Eye (tissue), 1 donor: Measurements from ENCODE around the gene MVD.
"Not testable (repeated sequence)": the region's sequence is repeated elsewhere in the genome, so short reads cannot be mapped to it uniquely, and the experiment has no call there.

Experiments used
- DNase-seq: peaks from one replicate; pipeline ENCODE4 v3.0.0-alpha.2; 2015

The MVD gene

GRCh38 chr16:88619859-88620815, 42.8 kb downstream of the MVD start:
- no peak for DNase-seq

DNA sequence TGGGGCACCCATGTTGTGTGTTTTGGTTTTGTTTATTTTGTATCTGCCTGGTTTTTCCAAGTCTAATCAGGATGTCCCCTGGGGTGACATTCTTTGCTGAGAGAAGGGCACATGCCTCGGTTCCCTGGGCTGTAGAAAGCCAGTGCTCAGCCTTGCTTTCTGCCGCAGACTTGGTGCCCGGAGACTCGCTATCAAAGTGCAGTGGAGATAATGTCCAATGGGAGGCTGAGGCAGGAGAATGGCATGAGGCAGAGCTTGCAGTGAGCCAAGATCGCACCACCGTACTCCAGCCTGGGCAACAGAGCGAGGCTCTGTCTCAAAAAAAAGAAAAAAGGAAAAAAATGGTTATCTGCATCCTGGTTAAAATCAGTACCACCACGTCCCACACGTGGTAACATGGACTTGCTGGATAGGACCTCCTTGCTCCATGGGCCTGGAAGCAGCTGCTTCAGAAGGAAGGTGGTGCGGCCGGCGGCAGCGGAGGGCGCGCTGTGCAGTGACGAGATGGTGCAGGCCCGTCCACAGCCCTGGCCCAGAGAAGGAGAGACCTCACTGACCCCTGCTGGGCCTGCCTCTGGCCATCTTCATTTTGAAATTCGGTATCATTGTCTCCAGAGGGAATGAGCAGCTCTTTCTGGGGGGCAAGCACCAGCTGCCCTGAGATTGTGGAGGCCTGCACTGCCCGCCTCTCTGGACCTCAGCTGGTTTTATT, 43.8 kb downstream of the MVD start:
- DNase-seq = no peak

- DNase-seq = no peak
Measured at GRCh38 chr16:88618182-88618955, 44.5 kb downstream of the MVD start.

GRCh38 chr16:88617268-88618031, 45.4 kb downstream of the MVD start:
- DNase-seq = no peak

- no peak for DNase-seq
Measured at GRCh38 chr16:88616736-88617135, 46.2 kb downstream of the MVD start.

DNA sequence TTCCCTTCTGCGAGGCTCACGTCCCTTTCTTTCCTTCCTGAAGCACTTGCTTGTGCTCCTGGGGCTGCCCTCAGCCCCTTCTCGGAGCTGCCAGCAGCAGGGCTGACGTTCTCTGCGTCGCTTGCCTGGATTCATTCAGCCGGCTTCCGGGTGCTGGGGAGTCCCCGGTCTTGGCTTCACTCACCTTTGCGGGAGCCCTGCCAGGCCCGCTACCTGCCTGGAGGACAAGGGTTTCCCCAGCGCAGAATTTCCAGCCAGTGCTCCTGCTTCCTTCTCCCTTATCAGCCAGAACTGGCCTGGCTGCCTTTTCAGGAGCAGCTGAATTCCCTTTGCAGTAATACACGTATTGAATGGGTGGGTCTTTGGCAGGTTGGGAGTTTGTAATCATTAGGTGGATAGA, 46.6 kb downstream of the MVD start:
- DNase-seq = no peak

DNA sequence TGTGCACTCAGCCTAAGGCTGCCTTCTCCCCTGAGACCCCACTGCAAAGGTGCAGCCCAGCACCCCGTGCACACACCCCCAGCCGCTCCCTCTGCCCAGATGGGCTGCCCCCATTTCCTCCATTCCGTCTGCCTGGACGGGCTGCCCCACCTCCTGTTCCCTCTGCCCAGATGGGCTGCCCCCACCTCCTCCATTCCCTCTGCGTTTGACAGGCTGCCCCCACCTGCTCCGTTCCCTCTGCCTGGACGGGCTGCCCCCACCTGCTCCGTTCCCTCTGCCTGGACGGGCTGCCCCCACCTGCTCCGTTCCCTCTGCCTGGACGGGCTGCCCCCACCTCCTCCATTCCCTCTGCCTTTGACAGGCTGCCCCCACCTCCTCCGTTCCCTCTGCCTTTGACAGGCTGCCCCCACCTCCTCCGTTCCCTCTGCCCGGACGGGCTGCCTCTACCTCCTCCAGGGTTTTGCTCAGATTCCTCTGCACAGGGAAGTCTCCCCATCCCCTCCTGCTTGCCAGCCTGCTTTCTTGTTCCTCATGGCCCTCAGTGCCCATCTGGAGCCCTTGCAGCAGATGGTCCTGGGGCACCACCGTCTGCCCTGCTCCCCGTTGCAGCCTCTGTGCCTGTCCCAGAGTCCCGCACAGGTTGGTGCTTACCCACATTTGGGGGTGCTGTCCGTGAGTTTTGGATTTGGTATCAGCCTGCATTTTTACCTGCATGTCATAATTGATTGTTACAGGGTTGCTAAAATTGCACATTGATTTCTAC, 47.9 kb downstream of the MVD start:
- no peak for DNase-seq

- DNase-seq = no peak
Measured at GRCh38 chr16:88613911-88614817, 48.7 kb downstream of the MVD start.

GRCh38 chr16:88613293-88613692, 49.6 kb downstream of the MVD start:
- DNase-seq = no peak

- peak; percentile 88 for DNase-seq
Measured at GRCh38 chr16:88610909-88611812, 51.7 kb downstream of the MVD start.

GRCh38 chr16:88610080-88610479, 52.8 kb downstream of the MVD start:
- DNase-seq = peak; percentile 11

GRCh38 chr16:88609426-88609825, 53.5 kb downstream of the MVD start:
- DNase-seq = not testable (repeated sequence)

DNA sequence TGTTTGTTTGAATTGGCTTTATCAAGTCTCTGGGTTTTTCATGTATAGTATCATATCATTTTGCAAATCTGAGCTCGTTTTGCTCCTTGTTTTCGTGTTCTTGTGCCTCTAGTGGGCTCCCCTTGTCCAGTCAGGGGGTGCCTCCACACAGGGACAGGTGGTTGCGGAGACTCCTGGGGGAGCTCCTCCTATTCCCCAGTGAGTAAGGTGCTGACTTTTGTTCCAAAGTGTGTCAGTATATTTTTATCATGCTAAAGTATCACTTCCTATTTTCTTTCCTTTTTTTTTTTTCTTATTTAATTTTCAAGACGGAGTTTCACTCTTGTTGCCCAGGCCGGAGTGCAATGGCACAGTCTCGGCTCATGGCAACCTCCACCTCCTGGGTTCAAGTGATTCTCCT, 54.8 kb downstream of the MVD start:
- no peak for DNase-seq

DNA sequence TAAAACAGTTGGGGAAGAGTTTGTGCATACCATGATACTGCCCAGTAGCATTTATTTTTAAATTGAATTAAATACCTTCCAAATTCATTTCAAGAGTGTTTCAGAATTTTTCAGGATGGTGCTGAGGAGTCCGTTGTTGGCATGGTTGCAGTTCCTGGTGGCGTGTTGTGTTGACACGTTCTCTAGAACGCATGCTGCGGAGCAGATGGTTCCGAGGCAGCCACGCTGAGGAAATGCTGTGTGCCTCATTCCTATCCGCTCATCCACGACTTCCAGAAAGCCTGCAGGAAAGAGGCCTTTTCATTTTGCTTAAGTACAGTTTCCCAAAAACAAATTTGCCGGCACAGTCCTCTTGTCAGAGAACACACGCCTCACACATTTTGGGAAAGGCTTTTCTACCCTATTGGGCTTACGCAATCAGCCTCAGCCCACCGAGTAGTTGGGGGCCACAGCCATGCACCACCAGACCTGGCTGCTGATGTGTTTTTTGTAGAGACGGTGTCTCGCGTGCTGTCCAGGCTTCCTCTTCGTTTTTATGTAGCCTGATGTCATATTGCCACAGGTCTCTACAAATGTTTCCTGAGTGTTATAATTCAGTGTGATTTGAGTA, 56.6 kb downstream of the MVD start:
- no peak for DNase-seq

DNA sequence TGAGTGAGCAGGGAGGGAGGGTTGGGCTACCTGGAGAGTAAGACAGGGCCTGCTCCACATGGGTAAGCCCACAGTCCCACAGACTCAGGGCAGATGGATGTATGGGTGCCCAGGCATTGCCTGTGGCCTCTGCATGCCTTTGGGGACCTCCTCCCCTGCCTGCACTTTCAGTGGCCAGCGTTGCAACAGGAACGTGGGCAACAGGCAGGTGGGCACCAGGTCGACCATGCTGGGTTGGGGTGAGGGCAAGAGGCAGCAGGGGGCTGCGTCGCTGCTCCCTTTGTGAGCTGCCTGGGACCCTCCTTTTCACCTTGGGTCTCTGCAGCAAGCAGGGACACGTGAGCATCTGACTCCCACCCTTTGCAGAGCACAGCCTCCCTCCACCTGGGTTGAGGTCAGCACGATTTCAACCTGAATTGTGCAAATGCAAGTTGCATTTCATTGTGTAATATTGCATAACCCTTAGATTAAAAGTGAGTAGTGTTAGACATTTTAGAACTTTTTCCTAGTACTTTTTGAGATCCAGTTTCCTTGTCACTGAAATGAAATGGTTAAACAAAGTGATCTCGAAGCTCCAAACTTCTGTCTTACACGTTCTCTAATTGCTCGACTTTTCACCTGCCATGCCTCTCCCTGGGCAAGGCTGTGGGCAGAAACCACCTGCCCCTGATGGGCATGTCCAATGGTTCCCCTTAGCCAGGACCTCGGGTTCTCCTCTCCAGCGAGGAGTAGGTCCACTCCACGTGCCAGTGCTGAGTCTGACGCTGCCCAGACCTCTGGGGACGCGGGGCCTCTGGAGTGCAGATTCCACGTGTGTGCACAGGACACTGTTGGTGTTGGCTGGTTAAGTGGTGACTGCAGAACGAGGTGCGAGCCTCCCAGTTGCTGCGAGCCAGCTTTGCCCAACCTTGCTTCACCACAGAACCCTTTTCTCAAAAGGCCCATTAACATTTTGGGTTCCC, 57.4 kb downstream of the MVD start:
- no peak for DNase-seq

DNA sequence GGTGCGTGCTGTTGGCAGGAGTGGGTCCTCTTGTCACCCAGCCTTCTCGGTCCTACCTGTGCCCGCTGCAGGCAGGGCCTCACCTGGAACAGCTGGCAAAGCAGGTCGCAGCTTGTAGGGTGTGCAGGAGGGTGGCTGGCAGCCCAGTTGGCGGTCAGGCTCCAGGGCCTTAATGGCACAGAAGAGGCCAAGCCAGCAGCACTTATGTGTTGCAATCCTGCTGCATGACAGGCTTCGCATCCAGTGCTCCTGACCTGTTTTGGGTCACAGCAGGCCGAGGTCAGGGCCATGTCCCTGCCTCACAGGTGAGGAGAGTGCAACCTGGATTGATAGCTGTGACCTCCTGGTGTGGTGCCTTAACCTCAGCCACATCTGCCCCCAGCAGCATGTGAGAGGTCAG, 60.8 kb downstream of the MVD start:
- no peak for DNase-seq
